Ovary (tissue), 1 donor: ENCODE data around the gene PTPRN2.

Experiments
- EP300 ChIP-seq: sonication (generic); formaldehyde crosslinking; IDR thresholded peaks from one replicate; pipeline ENCODE4 v1.6.1; 2017; ENCODE audit warnings: antibody characterized with exemption
- POLR2A ChIP-seq: fragments of 450-650 bp; IDR thresholded peaks from one replicate; pipeline ENCODE4 v1.6.1; 2017; ENCODE audit warnings: antibody characterized with exemption, mild to moderate bottlenecking, moderate library complexity

DNA sequence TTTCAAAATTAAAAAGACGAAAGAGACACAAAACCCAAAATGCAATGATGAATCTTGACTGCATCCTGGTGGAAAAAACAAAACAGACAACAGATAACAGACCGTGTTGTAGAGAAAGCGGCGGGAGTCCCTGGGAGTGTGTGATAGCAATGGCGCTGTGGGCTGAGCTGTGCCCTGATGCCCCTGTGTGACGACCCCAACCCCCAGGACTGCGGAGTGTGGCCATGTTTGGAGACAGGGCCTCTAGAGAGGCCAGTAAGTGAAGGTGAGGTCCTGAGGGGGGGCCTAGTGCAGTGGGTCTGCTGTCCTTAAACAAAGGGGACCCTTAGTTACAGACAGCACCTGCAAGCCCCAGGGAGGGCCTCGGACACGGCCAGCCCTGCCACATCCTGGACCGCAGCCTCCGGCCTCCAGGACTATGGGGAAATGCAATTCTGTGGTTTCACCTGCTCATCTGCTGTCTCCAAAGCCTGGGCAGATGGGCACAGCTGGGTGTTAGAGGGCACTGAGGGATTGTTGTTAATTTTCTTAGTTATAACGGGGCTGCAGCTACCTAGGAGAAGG is 973.1 kb downstream of the PTPRN2 start:
- TF ChIP-seq POLR2A = no peak
- no peak for TF ChIP-seq EP300
